ENCODE results near the gene AIFM3.

DNA sequence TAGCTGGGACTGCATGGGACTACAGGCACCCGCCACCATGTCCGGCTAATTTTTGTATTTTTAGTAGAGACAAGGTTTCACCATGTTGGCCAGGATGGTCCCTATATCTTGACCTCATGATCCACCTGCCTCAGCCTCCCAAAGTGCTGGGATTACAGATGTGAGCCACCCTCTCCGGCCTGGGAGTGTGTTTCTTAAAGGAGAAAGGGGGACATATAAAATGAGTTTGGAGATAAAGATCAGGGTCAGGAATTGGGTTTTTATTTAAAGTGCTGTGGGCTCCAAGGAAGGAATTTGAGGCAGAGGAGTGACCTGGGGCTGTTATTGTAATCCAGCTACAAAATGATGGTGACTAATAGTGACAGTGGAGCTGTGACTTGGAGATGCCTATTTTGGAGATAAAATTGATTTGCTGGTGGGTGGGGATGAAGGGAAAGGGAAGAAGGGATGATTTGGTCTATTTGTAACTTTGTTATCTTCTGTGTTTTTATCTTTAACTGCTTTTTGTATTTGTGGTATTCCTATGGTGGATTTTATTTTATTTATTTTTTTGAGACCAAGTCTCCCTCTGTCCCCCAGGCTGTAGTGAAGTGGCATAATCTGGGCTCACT lies 44.8 kb upstream of the AIFM3 start:
- no peak for TF ChIP-seq EZH2phosphoT487 (conservative IDR thresholded peaks at IDR 0.05; ENCODE audit: low read length)
- TF ChIP-seq, protein P1, sequence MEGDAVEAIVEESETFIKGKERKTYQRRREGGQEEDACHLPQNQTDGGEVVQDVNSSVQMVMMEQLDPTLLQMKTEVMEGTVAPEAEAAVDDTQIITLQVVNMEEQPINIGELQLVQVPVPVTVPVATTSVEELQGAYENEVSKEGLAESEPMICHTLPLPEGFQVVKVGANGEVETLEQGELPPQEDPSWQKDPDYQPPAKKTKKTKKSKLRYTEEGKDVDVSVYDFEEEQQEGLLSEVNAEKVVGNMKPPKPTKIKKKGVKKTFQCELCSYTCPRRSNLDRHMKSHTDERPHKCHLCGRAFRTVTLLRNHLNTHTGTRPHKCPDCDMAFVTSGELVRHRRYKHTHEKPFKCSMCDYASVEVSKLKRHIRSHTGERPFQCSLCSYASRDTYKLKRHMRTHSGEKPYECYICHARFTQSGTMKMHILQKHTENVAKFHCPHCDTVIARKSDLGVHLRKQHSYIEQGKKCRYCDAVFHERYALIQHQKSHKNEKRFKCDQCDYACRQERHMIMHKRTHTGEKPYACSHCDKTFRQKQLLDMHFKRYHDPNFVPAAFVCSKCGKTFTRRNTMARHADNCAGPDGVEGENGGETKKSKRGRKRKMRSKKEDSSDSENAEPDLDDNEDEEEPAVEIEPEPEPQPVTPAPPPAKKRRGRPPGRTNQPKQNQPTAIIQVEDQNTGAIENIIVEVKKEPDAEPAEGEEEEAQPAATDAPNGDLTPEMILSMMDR (IDR thresholded peaks at IDR 0.05; ENCODE audit: insufficient read depth, low read length, poor library complexity, severe bottlenecking), result no peak

All from SU-DHL-6 (cell line).